ENCODE results near the gene ANKRA2.

DNA sequence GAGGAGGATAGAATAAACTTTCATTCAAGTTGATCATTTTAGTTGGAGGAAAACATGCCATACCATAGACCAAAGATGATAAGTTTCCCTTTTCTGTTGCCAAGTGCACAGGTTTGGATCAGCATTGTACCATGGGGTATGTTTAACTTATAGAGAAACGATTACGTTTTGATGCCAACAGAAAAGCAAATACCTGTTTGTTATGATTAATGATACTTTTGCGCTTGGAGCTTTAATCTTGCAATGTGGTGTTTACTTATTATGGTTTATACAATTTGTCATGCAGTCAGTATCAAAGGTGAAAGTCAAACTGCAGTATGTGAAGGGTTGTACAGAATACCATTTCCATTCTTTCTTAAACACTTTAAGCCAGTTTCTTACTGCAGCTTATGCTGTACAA, 47.4 kb upstream of the ANKRA2 start:
- no peak for TF ChIP-seq CTCF (IDR thresholded peaks at IDR 0.05 in 2 of 3, conservative IDR thresholded peaks at IDR 0.05 in 1 of 3; ENCODE audit: control insufficient read depth in 2 of 3, extremely low read depth in 1 of 3, insufficient read depth in 1 of 3, low read depth in 3 of 3, low read length in 3 of 3)
- no peak for TF ChIP-seq CEBPB (IDR thresholded peaks at IDR 0.05; ENCODE audit: borderline replicate concordance in 1 of 2, low read depth in 2 of 2, low read length in 2 of 2)
- TF ChIP-seq MXI1 (IDR thresholded peaks at IDR 0.05; ENCODE audit: low read depth, low read length): no peak
- TF ChIP-seq IKZF1 (conservative IDR thresholded peaks at IDR 0.05): no peak
- TF ChIP-seq RCOR1 (conservative IDR thresholded peaks at IDR 0.05; ENCODE audit: low read depth, low read length): no peak
- no peak for TF ChIP-seq POLR2A (IDR thresholded peaks at IDR 0.05; ENCODE audit: low read depth, low read length)
- no peak for TF ChIP-seq SIN3A (IDR thresholded peaks at IDR 0.05; ENCODE audit: low read depth, low read length)
- no peak for TF ChIP-seq CHD4 (IDR thresholded peaks at IDR 0.05)
